K562 treated with DMSO at 1 percent for 12 hours (cell line): ENCODE results near the gene HMOX1. TPM values are rescaled to one million over a fixed set of nuclear protein-coding genes. Genes with fewer than 3 reads are reported as not detected.

Experiments used
- total RNA-seq: library from RNA; unstranded; fragments of 300-600 nt; gene quantifications from 2 replicates; pipeline ENCODE4 v1.2.3, GENCODE V29; 2022; ENCODE audit not compliant: insufficient read depth

HMOX1 gene, protein sequence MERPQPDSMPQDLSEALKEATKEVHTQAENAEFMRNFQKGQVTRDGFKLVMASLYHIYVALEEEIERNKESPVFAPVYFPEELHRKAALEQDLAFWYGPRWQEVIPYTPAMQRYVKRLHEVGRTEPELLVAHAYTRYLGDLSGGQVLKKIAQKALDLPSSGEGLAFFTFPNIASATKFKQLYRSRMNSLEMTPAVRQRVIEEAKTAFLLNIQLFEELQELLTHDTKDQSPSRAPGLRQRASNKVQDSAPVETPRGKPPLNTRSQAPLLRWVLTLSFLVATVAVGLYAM
- total RNA-seq = not detected in 2 replicates

DNA sequence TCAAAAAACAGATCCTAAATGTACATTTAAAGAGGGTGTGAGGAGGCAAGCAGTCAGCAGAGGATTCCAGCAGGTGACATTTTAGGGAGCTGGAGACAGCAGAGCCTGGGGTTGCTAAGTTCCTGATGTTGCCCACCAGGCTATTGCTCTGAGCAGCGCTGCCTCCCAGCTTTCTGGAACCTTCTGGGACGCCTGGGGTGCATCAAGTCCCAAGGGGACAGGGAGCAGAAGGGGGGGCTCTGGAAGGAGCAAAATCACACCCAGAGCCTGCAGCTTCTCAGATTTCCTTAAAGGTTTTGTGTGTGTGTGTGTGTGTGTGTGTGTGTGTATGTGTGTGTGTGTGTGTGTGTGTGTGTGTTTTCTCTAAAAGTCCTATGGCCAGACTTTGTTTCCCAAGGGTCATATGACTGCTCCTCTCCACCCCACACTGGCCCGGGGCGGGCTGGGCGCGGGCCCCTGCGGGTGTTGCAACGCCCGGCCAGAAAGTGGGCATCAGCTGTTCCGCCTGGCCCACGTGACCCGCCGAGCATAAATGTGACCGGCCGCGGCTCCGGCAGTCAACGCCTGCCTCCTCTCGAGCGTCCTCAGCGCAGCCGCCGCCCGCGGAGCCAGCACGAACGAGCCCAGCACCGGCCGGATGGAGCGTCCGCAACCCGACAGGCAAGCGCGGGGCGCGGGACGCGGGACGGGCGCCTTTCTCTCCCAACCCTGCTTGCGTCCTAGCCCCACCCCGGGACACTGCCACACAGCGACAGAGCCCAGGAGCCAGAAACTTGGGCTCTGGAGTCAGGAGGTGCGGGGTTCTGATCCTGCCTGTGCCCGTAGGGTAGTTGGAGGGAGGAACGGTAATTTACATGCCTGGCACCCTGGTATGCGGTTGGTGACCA lies at the start of gene HMOX1:
HMOX1 (plus strand) TSS at position 560 of the 887 bp plus-strand sequence; CDS start at position 638, 78 bp downstream.

DNA sequence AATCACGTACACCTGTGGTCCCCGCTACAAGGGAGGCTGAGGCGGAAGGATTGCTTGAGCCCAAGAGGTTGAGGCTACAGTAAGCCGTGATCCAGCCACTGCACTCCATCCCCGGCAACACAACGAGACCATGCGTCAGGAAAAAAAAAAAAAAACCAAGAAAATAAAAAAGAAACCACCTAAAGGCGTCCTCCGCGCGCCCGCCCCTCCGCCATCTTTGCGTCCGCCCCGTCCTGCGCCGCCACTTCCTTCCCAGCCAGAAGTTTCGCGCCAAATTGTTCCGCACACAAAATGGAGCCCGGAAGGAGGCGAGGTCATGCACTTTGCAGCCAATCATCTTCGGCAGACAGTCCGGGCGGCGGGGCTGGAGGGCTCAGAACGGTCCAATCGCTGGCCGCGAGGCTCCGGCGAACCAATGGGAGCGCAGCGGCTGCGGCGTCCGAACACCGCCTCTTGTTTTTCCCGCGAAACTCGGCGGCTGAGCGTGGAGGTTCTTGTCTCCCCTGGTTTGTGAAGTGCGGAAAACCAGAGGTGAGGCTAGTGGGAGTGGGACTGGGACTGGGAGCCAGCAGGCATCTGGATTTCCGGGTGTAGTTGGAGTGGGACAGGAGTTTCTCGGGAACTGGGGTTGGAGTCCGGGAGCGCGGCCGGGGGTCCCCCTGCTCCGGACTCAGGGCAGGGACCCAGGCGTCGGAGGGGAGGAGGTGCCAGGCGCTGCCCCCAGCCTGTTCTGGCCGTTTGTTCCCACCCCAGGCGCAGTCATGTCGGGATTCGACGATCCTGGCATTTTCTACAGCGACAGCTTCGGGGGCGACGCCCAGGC lies 19.0 kb downstream of the HMOX1 start, which contains the start of gene MCM5:
MCM5 (plus strand) TSS at position 463 of the 823 bp plus-strand sequence; CDS start at position 762, 299 bp downstream.

Other genes with a start within 250 kb of the HMOX1 start
- gene HMGXB4, start 123.6 kb upstream of the HMOX1 start, total RNA-seq = 10.3 and 18.6 TPM in 2 replicates
- 44.6 and 47.9 TPM in 2 replicates for gene TOM1, start 81.2 kb upstream of the HMOX1 start, total RNA-seq
- gene MCM5, start 19.0 kb downstream of the HMOX1 start, total RNA-seq = 85.1 and 94.8 TPM in 2 replicates
- gene RASD2, start 159.7 kb downstream of the HMOX1 start, total RNA-seq = 0.22 TPM in 1 of 2 replicates, not detected in the other
- not detected in 2 replicates for gene MB, start 236.2 kb downstream of the HMOX1 start, total RNA-seq